Measurements from ENCODE around the gene SDCBP2.

GRCh38 chr20:1287306-1287705 is 41.6 kb downstream of the SDCBP2 start:
- TF ChIP-seq CTCF (IDR thresholded peaks at IDR 0.05; ENCODE audit: low read depth, low read length) (no peak), EZH2phosphoT487 (IDR thresholded peaks at IDR 0.05; ENCODE audit: low read depth) (no peak)

All from OCI-LY3 (cell line).